GM21529 (cell line): ENCODE data around the gene ENO2.

Source experiments
- ATAC-seq: cut with Tn5 transposase; IDR thresholded peaks from one replicate; pipeline ENCODE4 v1.9.1; 2021; ENCODE audit not compliant: unreplicated experiment

Gene ENO2

GRCh38 chr12:6946920-6947374 lies 32.6 kb downstream of the ENO2 start:
- ATAC-seq, result no peak

GRCh38 chr12:6947615-6948014 lies 33.2 kb downstream of the ENO2 start:
- no peak for ATAC-seq

GRCh38 chr12:6948873-6949594 lies 34.7 kb downstream of the ENO2 start:
- ATAC-seq, result no peak

GRCh38 chr12:6950401-6950801 lies 36.0 kb downstream of the ENO2 start:
- ATAC-seq, result no peak

GRCh38 chr12:6950811-6951540 lies 36.6 kb downstream of the ENO2 start, which contains the start of gene PTPN6:
Gene PTPN6 (plus strand): TSS chr12:6951356. CDS start chr12:6951513, 157 bp downstream.
- peak; percentile 18 for ATAC-seq

- no peak for ATAC-seq
Observed at GRCh38 chr12:6951551-6952120, 37.3 kb downstream of the ENO2 start.

- ATAC-seq, result no peak
Observed at GRCh38 chr12:6952121-6952862, 37.9 kb downstream of the ENO2 start.

- ATAC-seq, result no peak
Observed at GRCh38 chr12:6952863-6953441, 38.6 kb downstream of the ENO2 start.

GRCh38 chr12:6953442-6954315 lies 39.3 kb downstream of the ENO2 start:
- ATAC-seq, result peak; percentile 44

- no peak for ATAC-seq
Observed at GRCh38 chr12:6954316-6955107, 40.1 kb downstream of the ENO2 start.

- no peak for ATAC-seq
Observed at GRCh38 chr12:6955108-6956020, 41.0 kb downstream of the ENO2 start.

- ATAC-seq, result no peak
Observed at GRCh38 chr12:6956021-6956727, 41.8 kb downstream of the ENO2 start.

GRCh38 chr12:6957151-6957701 lies 42.8 kb downstream of the ENO2 start:
- ATAC-seq, result no peak

GRCh38 chr12:6957741-6958608 lies 43.6 kb downstream of the ENO2 start:
- ATAC-seq, result no peak

GRCh38 chr12:6958609-6959057 lies 44.3 kb downstream of the ENO2 start:
- ATAC-seq, result no peak
